GM12878 (cell line): ENCODE data around the gene C10orf90. TPM values are rescaled to one million over a fixed set of nuclear protein-coding genes. Genes with fewer than 3 reads are reported as not detected.

Experiments used
- BCLAF1 ChIP-seq: fragments of 450-650 bp; IDR thresholded peaks from 2 replicates; pipeline ENCODE4 v1.6.1; 2017; ENCODE audit warnings: antibody characterized with exemption, mild to moderate bottlenecking, moderate library complexity
- CUX1 ChIP-seq: IDR thresholded peaks from 2 replicates; pipeline ENCODE4 v1.6.1; 2012; ENCODE audit warnings: improper control_type of control experiment, low read depth, low read length; ENCODE audit not compliant: insufficient replicate concordance
- ETV6 ChIP-seq, 2 experiments: fragments of 450-650 bp in 1 of 2; IDR thresholded peaks in 1 of 2; conservative IDR thresholded peaks in 1 of 2; 2 replicates each; pipeline ENCODE4 v1.6.1; 2014; ENCODE audit warnings: antibody characterized with exemption in 1 of 2, borderline replicate concordance in 1 of 2, low read depth in 1 of 2, mild to moderate bottlenecking in 1 of 2, moderate library complexity in 1 of 2
- MTA2 ChIP-seq: fragments of 450-650 bp; IDR thresholded peaks from 2 replicates; pipeline ENCODE4 v1.6.1; 2016; ENCODE audit warnings: low read depth, mild to moderate bottlenecking, moderate library complexity
- RAD21 ChIP-seq: IDR thresholded peaks from 2 replicates; pipeline ENCODE4 v1.6.1; 2011; ENCODE audit warnings: mild to moderate bottlenecking, low read depth, low read length, moderate library complexity; ENCODE audit not compliant: insufficient read depth
- SIX5 ChIP-seq: IDR thresholded peaks from 2 replicates; pipeline ENCODE4 v1.6.1; 2011; ENCODE audit warnings: mild to moderate bottlenecking, low read depth, low read length, moderate library complexity; ENCODE audit not compliant: severe bottlenecking
- SKIL ChIP-seq: fragments of 450-650 bp; IDR thresholded peaks from 2 replicates; pipeline ENCODE4 v1.6.1; 2017; ENCODE audit warnings: mild to moderate bottlenecking, low read depth, inconsistent platforms; ENCODE audit not compliant: poor library complexity, severe bottlenecking
- SMC3 ChIP-seq: IDR thresholded peaks from 2 replicates; pipeline ENCODE4 v1.6.1; 2011; ENCODE audit warnings: low read length, improper control_type of control experiment, borderline replicate concordance
- polyA plus RNA-seq, 11 experiments: library from polyadenylated mRNA; depleted of rRNA in 4 of 11; unstranded in 6 of 11; stranded (reverse) in 5 of 11; fragments of >200 nt; fragmentation: Nextera tagmentation in 4 of 11; fragmentation: Illumina TruSeq in 1 of 11; extraction: Ambion mirVana in 4 of 11; extraction: Trizol in 1 of 11; gene quantifications; 1 replicate in 1 of 11; 2 replicates in 10 of 11; pipeline versions ENCODE4 v1.2.1 to v1.2.3, GENCODE V29; 2011 to 2016; ENCODE audit warnings: inconsistent platforms in 2 of 11, missing spikeins in 2 of 11, low read depth in 1 of 11
- total RNA-seq, 4 experiments: library from RNA; depleted of rRNA in 3 of 4; stranded (reverse); fragments of >200 nt in 3 of 4; fragmentation: Illumina TruSeq in 1 of 4; extraction: Trizol in 1 of 4; gene quantifications; 2 replicates each; pipeline versions ENCODE4 v1.2.1 to v1.2.3, GENCODE V29; 2013 to 2021

C10orf90 gene
- total and polyA plus RNA-seq, 10 of the 15 experiments (the other 5 are each of a cell fraction or from before 2014, with no cell fraction given), result 0.04 TPM; not detected in 9

- TF ChIP-seq SIX5 (no peak), MTA2 (no peak), BCLAF1 (no peak), RAD21 (no peak), SMC3 (no peak), SKIL (no peak), ETV6 (conservative IDR thresholded peaks at IDR 0.05 in 1 of 2, IDR thresholded peaks at IDR 0.05 in 1 of 2; ENCODE audit: borderline replicate concordance in 1 of 2, low read depth in 1 of 2) (no peak), CUX1 (no peak)
Measured at GRCh38 chr10:126465771-126466170, 204.7 kb downstream of the C10orf90 start (continued).
